Endodermal cell (in vitro differentiated cells): ENCODE measurements around the gene PIEZO2. TPM values are rescaled to one million over a fixed set of nuclear protein-coding genes. Genes with fewer than 3 reads are reported as not detected.

Source experiments
- DNase-seq: peaks from one replicate; pipeline ENCODE4 v3.0.0-alpha.2; 2017
- H3K27ac ChIP-seq: 2 replicates; pipeline ENCODE4 v1.5.1; 2013; ENCODE audit warnings: mild to moderate bottlenecking, low read depth, low read length, moderate library complexity
- H3K27me3 ChIP-seq: 2 replicates; pipeline ENCODE4 v1.6.1; 2013; ENCODE audit warnings: mild to moderate bottlenecking, low read length, moderate library complexity; ENCODE audit not compliant: insufficient read depth, control insufficient read depth, poor library complexity, severe bottlenecking
- H3K36me3 ChIP-seq: 2 replicates; pipeline ENCODE4 v1.7.0; 2013; ENCODE audit warnings: mild to moderate bottlenecking, low read length, moderate library complexity; ENCODE audit not compliant: control insufficient read depth, insufficient read depth
- H3K4me1 ChIP-seq: one replicate; pipeline ENCODE4 v1.7.0; 2013; ENCODE audit warnings: low read length; ENCODE audit not compliant: control insufficient read depth, insufficient read depth
- H3K4me3 ChIP-seq: 2 replicates; pipeline ENCODE4 v1.5.1; 2013; ENCODE audit warnings: mild to moderate bottlenecking, low read length, moderate library complexity
- H3K9ac ChIP-seq: 2 replicates; pipeline ENCODE4 v1.6.1; 2013; ENCODE audit warnings: mild to moderate bottlenecking, low read length, moderate library complexity; ENCODE audit not compliant: poor library complexity, severe bottlenecking; ENCODE audit errors: extremely low read depth
- H3K9me3 ChIP-seq: 2 replicates; pipeline ENCODE4 v1.6.1; 2013; ENCODE audit warnings: mild to moderate bottlenecking, low read length, moderate library complexity; ENCODE audit not compliant: control insufficient read depth
- H3K27ac Mint-ChIP-seq: 2 replicates; pipeline ENCODE4 v1.8.0; 2020; ENCODE audit warnings: mixed read lengths
- H3K27me3 Mint-ChIP-seq: 2 replicates; pipeline ENCODE4 v1.8.0; 2021; ENCODE audit warnings: mild to moderate bottlenecking, mixed read lengths; ENCODE audit not compliant: insufficient read depth
- H3K36me3 Mint-ChIP-seq: 2 replicates; pipeline ENCODE4 v1.8.0; 2020; ENCODE audit warnings: low read depth, mixed read lengths
- H3K4me1 Mint-ChIP-seq: 2 replicates; pipeline ENCODE4 v1.8.0; 2020; ENCODE audit warnings: mixed read lengths
- H3K4me3 Mint-ChIP-seq: 2 replicates; pipeline ENCODE4 v1.8.0; 2020; ENCODE audit warnings: mild to moderate bottlenecking, moderate library complexity, mixed read lengths
- H3K9me3 Mint-ChIP-seq: 2 replicates; pipeline ENCODE4 v1.8.0; 2020; ENCODE audit warnings: mild to moderate bottlenecking, mixed read lengths
- CTCF ChIP-seq: fragments of 200-600 bp; sonication (generic); conservative IDR thresholded peaks from 2 replicates; pipeline ENCODE4 v1.5.0; 2021; ENCODE audit warnings: antibody characterized with exemption, mild to moderate bottlenecking
- WGBS, 2 experiments: methylation state at CpG; one replicate each; pipeline versions ENCODE4 v1.1.5 to v1.1.7; 2013; ENCODE audit warnings: missing lambda C conversion rate in 2 of 2, mixed read lengths in 1 of 2; ENCODE audit not compliant: insufficient coverage in 1 of 2, insufficient read length in 1 of 2; 5-methylcytosine and 5-hydroxymethylcytosine counted together
- total RNA-seq, 2 donors: library from RNA; stranded (reverse); fragmentation: NEBNext Ultra II Directional in 1 of 2; extraction: Animal tissue kit (Norgen Biotek cat#: 25700) in 1 of 2; gene quantifications; 2 replicates in 1 of 2; 3 replicates in 1 of 2; pipeline ENCODE4 v1.2.1, GENCODE V29; 2021

Gene PIEZO2
- total RNA-seq, 2 donors from 2014 or later, result 7.3 to 12.1 TPM

GRCh38 chr18:11159844-11160243, 10.5 kb upstream of the PIEZO2 start:
- no peaks in the 10 kb centered on the region for H3K9me3 ChIP-seq
- DNase-seq, result no peak
- H3K4me3 ChIP-seq, result no peak overlapping the region
- peaks cover 40% of the 10 kb centered on the region for H3K27me3 Mint-ChIP-seq
- H3K27ac ChIP-seq, result no peak overlapping the region
- no peaks in the 10 kb centered on the region for H3K36me3 ChIP-seq
- no peaks in the 10 kb centered on the region for H3K36me3 Mint-ChIP-seq
- H3K4me3 Mint-ChIP-seq, result no peak overlapping the region
- no peak overlapping the region for H3K27ac Mint-ChIP-seq
- TF ChIP-seq CTCF, result no peak
- 82 to 84% methylated on average over 3 to 4 of the region's 4 CpGs for WGBS, 2 experiments
- H3K4me1 Mint-ChIP-seq, result peaks cover 12% of the 10 kb centered on the region
- no peaks in the 10 kb centered on the region for H3K27me3 ChIP-seq
- H3K9ac ChIP-seq, result no peak overlapping the region
- no peaks in the 10 kb centered on the region for H3K9me3 Mint-ChIP-seq
- no peaks in the 10 kb centered on the region for H3K4me1 ChIP-seq

GRCh38 chr18:11156978-11157377, 7.6 kb upstream of the PIEZO2 start:
- Mint-ChIP-seq H3K36me3 (no peaks in the 10 kb centered on the region), H3K27me3 (peaks cover 30% of the 10 kb centered on the region)
- WGBS, 2 experiments, result 100% methylated on average over 1 of the region's 1 CpG

GRCh38 chr18:11155034-11155759, 5.8 kb upstream of the PIEZO2 start:
- peaks cover 11% of the 10 kb centered on the region for H3K27me3 ChIP-seq
- Mint-ChIP-seq H3K27ac (no peak overlapping the region), H3K27me3 (peaks cover 33% of the 10 kb centered on the region), H3K4me1 (peaks cover 6% of the 10 kb centered on the region), H3K4me3 (no peak overlapping the region), H3K36me3 (no peaks in the 10 kb centered on the region), H3K9me3 (no peaks in the 10 kb centered on the region)
- no peaks in the 10 kb centered on the region for H3K9me3 ChIP-seq
- 88 to 89% methylated on average over 8 of the region's 8 CpGs for WGBS, 2 experiments
- DNase-seq, result no peak
- no peaks in the 10 kb centered on the region for H3K36me3 ChIP-seq
- H3K9ac ChIP-seq, result no peak overlapping the region
- TF ChIP-seq CTCF, result no peak
- H3K4me3 ChIP-seq, result no peak overlapping the region
- H3K27ac ChIP-seq, result no peak overlapping the region
- no peaks in the 10 kb centered on the region for H3K4me1 ChIP-seq

More at GRCh38 chr18:11156978-11157377, 7.6 kb upstream of the PIEZO2 start:
- Histone ChIP-seq H3K27ac (no peak overlapping the region), H3K4me3 (no peak overlapping the region), H3K4me1 (no peaks in the 10 kb centered on the region), H3K36me3 (no peaks in the 10 kb centered on the region), H3K9me3 (no peaks in the 10 kb centered on the region), H3K27me3 (no peaks in the 10 kb centered on the region), H3K9ac (no peak overlapping the region)
- TF ChIP-seq CTCF, result no peak
- no peak for DNase-seq
- no peak overlapping the region for H3K4me3 Mint-ChIP-seq
- no peaks in the 10 kb centered on the region for H3K9me3 Mint-ChIP-seq
- no peaks in the 10 kb centered on the region for H3K4me1 Mint-ChIP-seq
- H3K27ac Mint-ChIP-seq, result no peak overlapping the region
